Thyroid gland (tissue), 4 donors: ENCODE data around the gene ABTB2.

Source experiments
- CTCF ChIP-seq, 6 experiments: fragments of 200-600 bp in 3 of 6; fragments of 450-650 bp in 3 of 6; sonication (generic) in 3 of 6; IDR thresholded peaks; one replicate each; pipeline ENCODE4 v1.5.1; 2016 to 2019; ENCODE audit warnings: antibody characterized with exemption in 6 of 6, mild to moderate bottlenecking in 2 of 6, inconsistent platforms in 1 of 6, moderate library complexity in 1 of 6
- POLR2A ChIP-seq, 2 donors: fragments of 450-650 bp; IDR thresholded peaks; one replicate each; pipeline ENCODE4 v1.6.1; 2017; ENCODE audit warnings: antibody characterized with exemption in 2 of 2, mild to moderate bottlenecking in 2 of 2, moderate library complexity in 1 of 2

- TF ChIP-seq POLR2A (IDR thresholded peaks at IDR 0.05) (no peak), CTCF (IDR thresholded peaks at IDR 0.05) (no peak)
Observed at GRCh38 chr11:34169686-34170085, 188.1 kb downstream of the ABTB2 start.
